GM23248 (cell line): Measurements from ENCODE around the gene SLC35G6.

Experiments
- EZH2 ChIP-seq: fragments of 200-600 bp; sonication (generic); IDR thresholded peaks from 2 replicates; pipeline ENCODE4 v1.6.1; 2018; ENCODE audit warnings: antibody characterized with exemption, mild to moderate bottlenecking; ENCODE audit not compliant: insufficient read depth, poor library complexity, severe bottlenecking
- EZH2phosphoT487 ChIP-seq: fragments of 200-600 bp; sonication (generic); IDR thresholded peaks from 2 replicates; pipeline ENCODE4 v1.6.1; 2018; ENCODE audit warnings: antibody characterized with exemption, moderate library complexity, mild to moderate bottlenecking, low read depth; ENCODE audit not compliant: insufficient read depth

DNA sequence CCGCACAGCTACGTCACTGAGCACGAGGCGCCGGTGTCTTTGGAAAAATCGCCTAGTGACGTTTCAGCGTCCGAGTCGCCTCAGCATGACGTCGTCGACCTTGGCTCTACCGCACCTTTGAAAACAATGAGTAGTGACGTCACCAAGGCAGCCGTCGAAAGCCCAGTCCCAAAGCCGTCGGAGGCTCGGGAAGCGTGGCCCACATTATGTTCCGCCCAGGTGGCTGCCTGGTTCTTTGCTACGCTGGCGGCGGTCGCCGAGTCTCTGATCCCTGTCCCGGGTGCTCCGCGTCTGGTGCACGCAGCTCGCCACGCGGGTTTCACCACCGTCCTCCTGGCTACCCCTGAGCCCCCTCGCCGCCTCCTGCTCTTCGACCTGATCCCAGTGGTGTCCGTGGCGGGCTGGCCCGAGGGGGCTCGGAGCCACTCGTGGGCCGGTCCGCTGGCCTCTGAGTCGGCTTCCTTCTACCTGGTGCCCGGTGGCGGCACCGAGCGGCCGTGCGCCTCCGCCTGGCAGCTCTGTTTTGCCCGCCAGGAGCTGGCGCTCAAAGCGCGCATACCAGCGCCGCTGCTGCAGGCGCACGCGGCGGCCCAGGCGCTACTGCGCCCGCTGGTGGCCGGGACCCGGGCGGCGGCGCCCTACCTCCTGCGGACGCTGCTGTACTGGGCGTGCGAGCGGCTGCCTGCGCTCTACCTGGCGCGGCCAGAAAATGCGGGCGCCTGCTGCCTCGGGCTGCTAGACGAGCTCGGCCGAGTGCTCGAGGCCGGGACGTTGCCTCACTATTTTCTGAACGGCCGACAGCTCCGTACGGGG is 44.5 kb upstream of the SLC35G6 start:
- TF ChIP-seq EZH2 (no peak), EZH2phosphoT487 (no peak)
